Inflammatory macrophage treated with lipopolysaccharide for 1 hour (primary cell): Measurements from ENCODE around the gene TMC3.
"Not testable (repeated sequence)": the region's sequence is repeated elsewhere in the genome, so short reads cannot be mapped to it uniquely, and the experiment has no call there.

Source experiments
- DNase-seq, 2 donors: peaks; one replicate each; pipeline ENCODE4 v3.0.0-alpha.2; 2020 to 2022

The TMC3 gene

GRCh38 chr15:81384891-81385720 lies 11.1 kb upstream of the TMC3 start:
- DNase-seq = no peak

- no peak for DNase-seq
These were observed 7.7 kb upstream of the TMC3 start for GRCh38 chr15:81381720-81382119.

GRCh38 chr15:81380668-81381067 lies 6.7 kb upstream of the TMC3 start:
- DNase-seq = no peak

- no peak for DNase-seq
These were observed 6.2 kb upstream of the TMC3 start for GRCh38 chr15:81380203-81380602.

- DNase-seq = no peak
These were observed 5.3 kb upstream of the TMC3 start for GRCh38 chr15:81379269-81379668.

GRCh38 chr15:81378443-81378842 lies 4.4 kb upstream of the TMC3 start:
- no peak for DNase-seq

GRCh38 chr15:81377871-81378270 lies 3.9 kb upstream of the TMC3 start:
- no peak for DNase-seq

- no peak for DNase-seq
These were observed 2.2 kb upstream of the TMC3 start for GRCh38 chr15:81376231-81376630.

GRCh38 chr15:81375461-81375860 lies 1.4 kb upstream of the TMC3 start:
- no peak for DNase-seq

GRCh38 chr15:81373176-81373575 lies 837 bp downstream of the TMC3 start:
- DNase-seq = peak; percentile 25 to 51

- DNase-seq = no peak
These were observed 1.4 kb downstream of the TMC3 start for GRCh38 chr15:81372575-81372974.

- no peak for DNase-seq
These were observed 10.1 kb downstream of the TMC3 start for GRCh38 chr15:81363718-81364500.

GRCh38 chr15:81363276-81363675 lies 10.7 kb downstream of the TMC3 start:
- no peak for DNase-seq

GRCh38 chr15:81362790-81363189 lies 11.2 kb downstream of the TMC3 start:
- DNase-seq = no peak

- no peak for DNase-seq
These were observed 12.1 kb downstream of the TMC3 start for GRCh38 chr15:81361891-81362290.

- DNase-seq = no peak
These were observed 13.5 kb downstream of the TMC3 start for GRCh38 chr15:81360491-81360890.

GRCh38 chr15:81358248-81358647 lies 15.8 kb downstream of the TMC3 start:
- DNase-seq = no peak

- DNase-seq = peak in 1 of 2 donors; percentile 18
These were observed 16.8 kb downstream of the TMC3 start for GRCh38 chr15:81357180-81357686.

- DNase-seq = no peak
These were observed 17.8 kb downstream of the TMC3 start for GRCh38 chr15:81356252-81356651.

- DNase-seq = no peak
These were observed 22.4 kb downstream of the TMC3 start for GRCh38 chr15:81351651-81352050.

- DNase-seq = no peak
These were observed 24.7 kb downstream of the TMC3 start for GRCh38 chr15:81349271-81349670.

- DNase-seq = not testable (repeated sequence)
These were observed 25.3 kb downstream of the TMC3 start for GRCh38 chr15:81348691-81349090.

- DNase-seq = no peak
These were observed 26.1 kb downstream of the TMC3 start for GRCh38 chr15:81347910-81348309.

- no peak for DNase-seq
These were observed 27.4 kb downstream of the TMC3 start for GRCh38 chr15:81346611-81347010.
